GM06990 (cell line): ENCODE results near the gene OR1K1.
"Not testable (repeated sequence)": the region's sequence is repeated elsewhere in the genome, so short reads cannot be mapped to it uniquely, and the experiment has no call there.

Source experiments
- DNase-seq: peaks from one replicate; pipeline ENCODE4 v3.0.0-alpha.2; 2011; ENCODE audit not compliant: insufficient read length; ENCODE audit errors: extremely low read depth
- H3K27me3 ChIP-seq: replicated peaks from 2 replicates; pipeline ENCODE4 v1.6.0; 2011; ENCODE audit warnings: low read length; ENCODE audit not compliant: control insufficient read depth, insufficient read depth
- H3K36me3 ChIP-seq: 2 replicates; pipeline ENCODE4 v1.5.1; 2011; ENCODE audit warnings: low read length; ENCODE audit not compliant: control insufficient read depth, insufficient read depth
- H3K4me3 ChIP-seq: replicated peaks from 2 replicates; pipeline ENCODE4 v1.5.1; 2011; ENCODE audit warnings: low read depth, mild to moderate bottlenecking, control low read depth, low read length
- TF ChIP-seq, protein P1 (sequence below): IDR thresholded peaks from 2 replicates; pipeline ENCODE4 v1.5.1; 2011; ENCODE audit warnings: low read length, control low read depth, mild to moderate bottlenecking, inconsistent platforms; ENCODE audit not compliant: insufficient read depth, poor library complexity, severe bottlenecking

The OR1K1 gene

DNA sequence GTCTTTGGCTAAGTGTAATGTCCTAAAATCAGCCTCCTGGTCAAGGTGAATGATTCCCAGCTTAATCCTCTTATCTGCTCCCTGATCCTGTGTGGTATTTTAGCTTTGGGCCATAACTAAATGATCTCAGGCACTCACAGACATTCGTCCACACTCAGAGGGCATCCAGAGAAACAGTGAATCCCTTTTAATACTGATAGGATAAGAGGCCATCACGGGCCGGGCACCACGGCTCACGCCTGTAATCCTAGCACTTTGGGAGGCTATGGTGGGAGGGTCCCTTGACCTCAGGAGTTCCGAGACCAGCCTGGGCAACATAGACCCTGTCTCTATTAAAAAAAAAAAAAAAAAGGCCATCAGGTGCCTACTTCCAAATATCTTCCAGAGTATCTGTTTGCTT is 22.1 kb downstream of the OR1K1 start:
- no peak for DNase-seq
- TF ChIP-seq, protein P1, sequence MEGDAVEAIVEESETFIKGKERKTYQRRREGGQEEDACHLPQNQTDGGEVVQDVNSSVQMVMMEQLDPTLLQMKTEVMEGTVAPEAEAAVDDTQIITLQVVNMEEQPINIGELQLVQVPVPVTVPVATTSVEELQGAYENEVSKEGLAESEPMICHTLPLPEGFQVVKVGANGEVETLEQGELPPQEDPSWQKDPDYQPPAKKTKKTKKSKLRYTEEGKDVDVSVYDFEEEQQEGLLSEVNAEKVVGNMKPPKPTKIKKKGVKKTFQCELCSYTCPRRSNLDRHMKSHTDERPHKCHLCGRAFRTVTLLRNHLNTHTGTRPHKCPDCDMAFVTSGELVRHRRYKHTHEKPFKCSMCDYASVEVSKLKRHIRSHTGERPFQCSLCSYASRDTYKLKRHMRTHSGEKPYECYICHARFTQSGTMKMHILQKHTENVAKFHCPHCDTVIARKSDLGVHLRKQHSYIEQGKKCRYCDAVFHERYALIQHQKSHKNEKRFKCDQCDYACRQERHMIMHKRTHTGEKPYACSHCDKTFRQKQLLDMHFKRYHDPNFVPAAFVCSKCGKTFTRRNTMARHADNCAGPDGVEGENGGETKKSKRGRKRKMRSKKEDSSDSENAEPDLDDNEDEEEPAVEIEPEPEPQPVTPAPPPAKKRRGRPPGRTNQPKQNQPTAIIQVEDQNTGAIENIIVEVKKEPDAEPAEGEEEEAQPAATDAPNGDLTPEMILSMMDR: no peak
- no peak overlapping the region for H3K4me3 ChIP-seq
- H3K27me3 ChIP-seq: no peaks in the 10 kb centered on the region
- peaks cover 12% of the 10 kb centered on the region for H3K36me3 ChIP-seq

DNA sequence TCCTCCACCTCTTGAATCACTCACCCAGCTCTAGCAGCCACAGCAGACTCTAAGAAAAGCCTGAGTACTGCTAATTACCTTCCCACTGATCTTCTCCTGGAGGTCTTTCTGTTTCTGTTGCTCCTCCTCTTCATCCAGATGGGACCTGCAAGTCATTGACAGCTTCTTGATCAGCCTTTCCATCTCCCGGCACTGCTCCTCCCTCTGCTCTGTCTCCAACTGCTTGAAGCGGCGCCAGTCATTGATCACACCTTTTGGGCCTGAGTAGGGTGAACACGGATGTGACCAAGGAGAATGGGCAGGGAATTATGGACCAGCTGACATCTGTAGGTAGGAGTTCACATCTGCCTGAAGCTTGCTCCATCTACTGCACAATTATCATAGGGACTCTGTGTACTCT is 23.0 kb downstream of the OR1K1 start:
- H3K4me3 ChIP-seq: no peak overlapping the region
- no peak for DNase-seq
- TF ChIP-seq, protein P1: no peak
- H3K27me3 ChIP-seq: no peaks in the 10 kb centered on the region
- H3K36me3 ChIP-seq: peaks cover 12% of the 10 kb centered on the region

DNA sequence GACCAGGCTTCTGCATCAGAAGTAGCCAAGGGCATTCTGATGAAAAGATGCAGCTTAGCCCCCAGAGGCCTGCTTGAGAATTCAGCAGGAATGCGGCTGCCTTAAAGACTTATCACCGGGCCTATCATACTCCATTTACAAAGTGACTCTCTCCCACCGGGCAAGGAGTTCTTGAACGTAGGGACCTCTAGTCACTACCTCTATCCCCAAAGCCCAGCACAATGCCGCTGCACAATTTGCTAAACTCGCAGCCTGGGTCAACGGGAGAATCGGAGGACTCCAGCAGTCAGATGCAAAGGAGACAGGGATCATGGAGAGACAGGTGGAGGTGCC is 27.8 kb downstream of the OR1K1 start:
- TF ChIP-seq, protein P1: no peak
- peak overlapping the region; percentile 72 for H3K4me3 ChIP-seq
- H3K36me3 ChIP-seq: peaks cover 5% of the 10 kb centered on the region
- no peak for DNase-seq
- H3K27me3 ChIP-seq: no peaks in the 10 kb centered on the region

DNA sequence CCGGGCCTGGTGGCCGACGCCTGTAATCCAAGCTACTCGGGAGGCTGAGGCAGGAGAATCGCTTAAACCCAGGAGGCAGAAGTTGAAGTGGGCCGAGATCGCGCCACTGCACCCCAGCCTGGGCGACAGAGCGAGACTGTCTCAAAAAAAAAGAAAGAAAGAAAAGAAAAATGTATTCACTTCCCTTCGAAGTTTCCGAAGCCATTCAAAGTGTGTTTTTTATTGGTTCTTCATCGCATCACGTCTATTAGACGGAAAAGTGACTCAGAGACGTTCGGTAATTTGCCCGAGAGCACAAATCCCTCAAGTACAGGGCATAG is 29.0 kb downstream of the OR1K1 start:
- not testable (repeated sequence) for H3K27me3 ChIP-seq, DNase-seq, H3K36me3 ChIP-seq
- peak overlapping the region; percentile 72 for H3K4me3 ChIP-seq

DNA sequence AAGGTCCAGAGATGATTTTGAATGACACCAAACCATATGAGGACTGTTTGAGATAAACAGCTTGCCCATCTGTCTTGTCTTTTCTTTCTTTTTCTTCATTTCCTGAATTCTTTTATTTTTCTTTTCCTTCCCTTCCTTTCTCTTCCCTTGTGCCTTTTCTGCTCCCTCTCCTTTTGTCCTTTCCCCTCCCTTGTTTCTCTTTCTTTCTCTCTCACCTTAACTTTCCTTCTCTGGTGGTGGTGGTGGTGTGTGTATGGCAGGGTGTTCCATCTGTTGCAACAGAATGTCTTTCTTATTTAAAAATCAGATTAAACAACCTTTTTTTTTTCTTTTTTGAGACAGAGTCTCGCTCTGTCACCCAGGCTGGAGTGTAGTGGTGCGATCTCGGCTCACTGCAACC is 32.3 kb downstream of the OR1K1 start:
- H3K36me3 ChIP-seq: no peaks in the 10 kb centered on the region
- DNase-seq: no peak
- TF ChIP-seq, protein P1: no peak
- no peak overlapping the region for H3K4me3 ChIP-seq
- H3K27me3 ChIP-seq: no peaks in the 10 kb centered on the region

DNA sequence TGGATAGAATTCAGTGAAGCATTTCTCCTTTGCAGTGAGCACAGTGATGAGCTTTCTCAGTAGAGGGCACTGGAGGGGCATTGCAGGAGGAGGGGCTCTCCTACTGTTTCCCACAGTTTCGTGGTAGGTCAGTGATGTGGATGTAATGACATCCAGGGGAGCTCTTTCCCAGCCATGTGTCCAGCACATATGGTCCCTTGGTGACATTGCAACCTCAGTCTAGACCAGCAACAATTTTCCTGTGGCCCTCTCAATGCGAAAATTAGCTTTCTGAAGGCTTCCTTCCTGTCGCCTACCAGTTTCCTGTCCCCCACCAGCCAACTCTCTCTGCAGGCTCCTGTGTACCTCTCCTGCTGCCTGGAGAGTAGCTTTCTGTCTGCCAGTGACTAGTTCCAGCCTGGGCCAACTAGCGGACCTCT is 35.4 kb downstream of the OR1K1 start:
- TF ChIP-seq, protein P1: peak; percentile 34
- Histone ChIP-seq H3K27me3 (no peaks in the 10 kb centered on the region), H3K4me3 (no peak overlapping the region), H3K36me3 (no peaks in the 10 kb centered on the region)
- no peak for DNase-seq
